Liver (tissue), 3 donors: Measurements from ENCODE around the gene CRAMP1.

Experiments used
- ATF3 ChIP-seq: IDR thresholded peaks from 2 replicates; pipeline ENCODE4 v1.6.1; 2016; ENCODE audit warnings: antibody characterized with exemption
- CTCF ChIP-seq: fragments of 150-350 bp; IDR thresholded peaks from 2 replicates; pipeline ENCODE4 v1.5.1; 2017; ENCODE audit warnings: improper control_type of control experiment, low read depth, low read length; ENCODE audit not compliant: missing input control
- EGR1 ChIP-seq, 2 donors: IDR thresholded peaks; 2 replicates each; pipeline ENCODE4 v1.6.1; 2016 to 2018; ENCODE audit warnings: antibody characterized with exemption in 2 of 2, low read depth in 2 of 2
- NR2F2 ChIP-seq: IDR thresholded peaks from 2 replicates; pipeline ENCODE4 v1.6.1; 2016; ENCODE audit warnings: antibody characterized with exemption
- SP1 ChIP-seq: IDR thresholded peaks from 2 replicates; pipeline ENCODE4 v1.6.1; 2018; ENCODE audit warnings: antibody characterized with exemption, mild to moderate bottlenecking
- YY1 ChIP-seq: IDR thresholded peaks from 2 replicates; pipeline ENCODE4 v1.6.1; 2016; ENCODE audit warnings: antibody characterized with exemption, mild to moderate bottlenecking
- ZBTB33 ChIP-seq: IDR thresholded peaks from 2 replicates; pipeline ENCODE4 v1.6.1; 2016; ENCODE audit warnings: antibody characterized with exemption
- TF ChIP-seq, protein P1 (sequence below): IDR thresholded peaks from 2 replicates; pipeline ENCODE4 v1.6.1; 2016; ENCODE audit warnings: antibody characterized with exemption
- TF ChIP-seq, protein P2 (sequence below): IDR thresholded peaks from 2 replicates; pipeline ENCODE4 v1.6.1; 2016; ENCODE audit warnings: antibody characterized with exemption, mild to moderate bottlenecking
- donor health status: healthy.
- donor health status: healthy.

DNA sequence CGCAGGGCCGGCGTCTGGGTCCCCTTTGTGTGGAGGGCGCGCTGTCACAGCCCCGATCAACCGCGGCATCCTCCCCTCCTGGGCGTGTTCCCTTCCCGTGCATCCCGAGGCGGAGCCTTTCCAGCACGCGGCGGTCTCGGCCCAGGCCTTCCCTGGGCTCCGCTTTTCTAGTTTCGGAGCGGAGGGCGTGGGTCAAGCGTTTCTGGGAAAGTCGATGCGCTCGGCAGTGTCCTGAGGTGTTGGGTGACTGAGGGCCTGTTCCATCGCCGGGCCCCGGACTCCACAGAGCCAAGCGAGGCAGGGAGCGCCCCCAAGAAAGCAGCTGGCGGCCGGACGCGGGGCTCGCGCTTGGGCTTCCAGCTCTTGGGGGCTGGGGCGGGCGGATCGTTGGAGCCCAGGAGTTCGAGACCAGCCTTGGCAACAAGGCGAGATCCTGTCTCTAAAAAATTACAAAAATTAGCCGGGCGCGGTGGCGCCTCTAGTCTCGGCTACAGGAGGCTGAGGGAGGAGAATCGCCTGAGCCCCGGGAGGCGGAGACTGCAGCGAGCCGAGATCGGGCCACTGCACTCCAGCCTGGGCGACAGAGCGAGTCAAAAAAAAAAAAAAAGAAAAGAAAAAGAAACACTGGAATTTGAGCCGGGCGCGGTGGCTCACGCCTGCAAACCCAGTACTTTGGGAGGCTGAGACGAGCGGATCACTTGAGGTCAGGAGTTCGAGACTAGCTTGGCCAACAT lies 1.1 kb upstream of the CRAMP1 start:
- TF ChIP-seq CTCF (no peak), NR2F2 (no peak), ZBTB33 (no peak), ATF3 (no peak), SP1 (no peak), EGR1 (IDR thresholded peaks at IDR 0.05; ENCODE audit: low read depth in 2 of 2) (no peak), YY1 (no peak)
- TF ChIP-seq, protein P1, sequence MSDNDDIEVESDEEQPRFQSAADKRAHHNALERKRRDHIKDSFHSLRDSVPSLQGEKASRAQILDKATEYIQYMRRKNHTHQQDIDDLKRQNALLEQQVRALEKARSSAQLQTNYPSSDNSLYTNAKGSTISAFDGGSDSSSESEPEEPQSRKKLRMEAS, result no peak
- TF ChIP-seq, protein P2, sequence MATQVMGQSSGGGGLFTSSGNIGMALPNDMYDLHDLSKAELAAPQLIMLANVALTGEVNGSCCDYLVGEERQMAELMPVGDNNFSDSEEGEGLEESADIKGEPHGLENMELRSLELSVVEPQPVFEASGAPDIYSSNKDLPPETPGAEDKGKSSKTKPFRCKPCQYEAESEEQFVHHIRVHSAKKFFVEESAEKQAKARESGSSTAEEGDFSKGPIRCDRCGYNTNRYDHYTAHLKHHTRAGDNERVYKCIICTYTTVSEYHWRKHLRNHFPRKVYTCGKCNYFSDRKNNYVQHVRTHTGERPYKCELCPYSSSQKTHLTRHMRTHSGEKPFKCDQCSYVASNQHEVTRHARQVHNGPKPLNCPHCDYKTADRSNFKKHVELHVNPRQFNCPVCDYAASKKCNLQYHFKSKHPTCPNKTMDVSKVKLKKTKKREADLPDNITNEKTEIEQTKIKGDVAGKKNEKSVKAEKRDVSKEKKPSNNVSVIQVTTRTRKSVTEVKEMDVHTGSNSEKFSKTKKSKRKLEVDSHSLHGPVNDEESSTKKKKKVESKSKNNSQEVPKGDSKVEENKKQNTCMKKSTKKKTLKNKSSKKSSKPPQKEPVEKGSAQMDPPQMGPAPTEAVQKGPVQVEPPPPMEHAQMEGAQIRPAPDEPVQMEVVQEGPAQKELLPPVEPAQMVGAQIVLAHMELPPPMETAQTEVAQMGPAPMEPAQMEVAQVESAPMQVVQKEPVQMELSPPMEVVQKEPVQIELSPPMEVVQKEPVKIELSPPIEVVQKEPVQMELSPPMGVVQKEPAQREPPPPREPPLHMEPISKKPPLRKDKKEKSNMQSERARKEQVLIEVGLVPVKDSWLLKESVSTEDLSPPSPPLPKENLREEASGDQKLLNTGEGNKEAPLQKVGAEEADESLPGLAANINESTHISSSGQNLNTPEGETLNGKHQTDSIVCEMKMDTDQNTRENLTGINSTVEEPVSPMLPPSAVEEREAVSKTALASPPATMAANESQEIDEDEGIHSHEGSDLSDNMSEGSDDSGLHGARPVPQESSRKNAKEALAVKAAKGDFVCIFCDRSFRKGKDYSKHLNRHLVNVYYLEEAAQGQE, result no peak
